Caco-2 (cell line): ENCODE measurements around the gene DNAJC13. TPM values are rescaled to one million over a fixed set of nuclear protein-coding genes. Genes with fewer than 3 reads are reported as not detected.

ENCODE experiments used
- BruUV-seq: library from RNA; stranded (reverse); fragments of 400-500 nt; replicated peaks from 2 replicates; lab custom pipeline; 2021; lab: Mats Ljungman, UMichigan
- CTCF ChIA-PET: fragments of 300-600 bp; sonication (Branson Sonifier 250); formaldehyde crosslinking; loops from one replicate; lab custom pipeline; 2022; ENCODE audit warnings: antibody characterized with exemption; lab: Charles Lee
- POLR2A ChIA-PET: fragments of 300-600 bp; sonication (Branson Sonifier 250); formaldehyde crosslinking; loops from one replicate; lab custom pipeline; 2022; ENCODE audit warnings: antibody characterized with exemption; lab: Charles Lee
- DNase-seq, 2 experiments: peaks; one replicate each; pipeline versions ENCODE4 v3.0.0 to v3.0.0-alpha.2; 2020 to 2022
- H3K27me3 ChIP-seq: replicated peaks from 2 replicates; pipeline ENCODE4 v1.6.0; 2011; ENCODE audit warnings: low read length; ENCODE audit not compliant: control insufficient read depth, insufficient read depth
- H3K36me3 ChIP-seq: 2 replicates; pipeline ENCODE4 v1.5.1; 2011; ENCODE audit warnings: low read length; ENCODE audit not compliant: control insufficient read depth, insufficient read depth
- H3K4me1 ChIP-seq: fragments of 250-450 bp; sonication (Bioruptor Pico); 2 replicates; pipeline ENCODE4 v1.5.1; 2020; ENCODE audit warnings: mild to moderate bottlenecking
- H3K4me3 ChIP-seq: 2 replicates; pipeline ENCODE4 v1.5.1; 2011; ENCODE audit warnings: low read depth, mild to moderate bottlenecking, control low read depth, low read length
- H3K9me3 ChIP-seq: fragments of 250-450 bp; sonication (Bioruptor Pico); 2 replicates; pipeline ENCODE4 v1.5.1; 2020; ENCODE audit warnings: mild to moderate bottlenecking, moderate library complexity
- H3K27ac Mint-ChIP-seq: one replicate; pipeline ENCODE4 v1.8.0; 2022; ENCODE audit warnings: mixed read lengths; ENCODE audit not compliant: unreplicated experiment
- H3K27me3 Mint-ChIP-seq: one replicate; pipeline ENCODE4 v1.8.0; 2022; ENCODE audit warnings: mixed read lengths; ENCODE audit not compliant: insufficient read depth, unreplicated experiment
- H3K36me3 Mint-ChIP-seq: one replicate; pipeline ENCODE4 v1.8.0; 2022; ENCODE audit warnings: mild to moderate bottlenecking, mixed read lengths; ENCODE audit not compliant: insufficient read depth, unreplicated experiment
- H3K4me1 Mint-ChIP-seq: one replicate; pipeline ENCODE4 v1.8.0; 2022; ENCODE audit warnings: low read depth, mixed read lengths; ENCODE audit not compliant: unreplicated experiment
- H3K4me3 Mint-ChIP-seq: one replicate; pipeline ENCODE4 v1.8.0; 2022; ENCODE audit warnings: mild to moderate bottlenecking, moderate library complexity, mixed read lengths; ENCODE audit not compliant: unreplicated experiment
- H3K9me3 Mint-ChIP-seq: one replicate; pipeline ENCODE4 v1.8.0; 2022; ENCODE audit warnings: mixed read lengths; ENCODE audit not compliant: unreplicated experiment
- intact Hi-C: fragments of 100-400 bp; cut with micrococcal nuclease; formaldehyde crosslinking; loops from one replicate; pipeline ENCODE4 v1.10.0; 2022; ENCODE audit not compliant: unreplicated experiment
- total RNA-seq: library from RNA; stranded (reverse); gene quantifications from 2 replicates; pipeline ENCODE4 v1.2.3, GENCODE V29; 2022
- TF ChIP-seq, protein P1 (sequence below), 2 experiments: fragments of 200-600 bp in 1 of 2; IDR thresholded peaks; 1 replicate in 1 of 2; 2 replicates in 1 of 2; pipeline versions ENCODE4 v1.5.1 to v1.8.0; 2011 to 2022; ENCODE audit warnings: antibody characterized with exemption in 1 of 2, control low read depth in 1 of 2, inconsistent platforms in 1 of 2, low read depth in 1 of 2, low read length in 1 of 2, mild to moderate bottlenecking in 1 of 2, moderate library complexity in 1 of 2; ENCODE audit not compliant: insufficient read depth in 1 of 2, severe bottlenecking in 1 of 2, unreplicated experiment in 1 of 2

Gene DNAJC13
- total RNA-seq, 1 experiment from 2014 or later = 42.3 TPM

DNA sequence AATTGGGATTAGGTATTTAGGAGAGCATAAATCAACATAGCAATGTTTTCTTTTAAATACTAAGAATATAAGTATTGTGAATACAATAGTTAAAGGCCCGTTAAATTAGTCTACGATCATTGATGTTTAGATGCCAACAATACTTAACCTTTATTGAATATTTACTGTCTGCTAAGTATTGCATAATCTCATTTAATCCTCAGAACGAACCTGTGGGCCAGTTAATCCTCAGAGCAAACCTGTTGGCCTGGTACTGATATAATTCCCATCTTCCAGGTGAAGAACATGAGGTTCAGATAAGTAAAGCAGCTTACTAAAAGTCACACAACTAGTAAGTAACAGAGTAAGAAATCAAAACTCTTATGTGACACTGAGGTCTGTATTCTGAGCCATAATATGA, 122.4 kb downstream of the DNAJC13 start:
- no peak overlapping the region for H3K4me3 Mint-ChIP-seq
- POLR2A ChIA-PET = no interaction called here

DNA sequence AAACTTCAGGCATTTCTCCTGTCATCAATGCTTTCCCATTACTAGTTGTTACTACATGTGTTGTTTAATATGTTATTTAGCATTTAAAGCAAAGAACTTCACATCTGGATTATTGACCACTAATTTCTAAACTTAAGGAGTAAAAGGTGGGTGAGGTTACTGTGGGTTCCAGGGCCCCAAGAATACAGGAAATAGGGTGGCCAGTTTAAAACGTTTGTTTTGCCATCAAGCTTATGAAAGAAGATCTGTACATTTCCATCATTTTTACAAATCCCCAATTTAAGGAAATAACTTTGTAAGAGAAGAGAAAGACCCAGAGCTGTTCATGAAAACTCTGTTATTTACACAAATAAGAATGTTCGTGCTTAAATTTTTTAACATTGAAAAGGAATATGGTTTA, 125.3 kb downstream of the DNAJC13 start:
- no peaks in the 10 kb centered on the region for H3K9me3 Mint-ChIP-seq
- peaks cover 11% of the 10 kb centered on the region for H3K4me1 ChIP-seq
- no peaks in the 10 kb centered on the region for H3K27me3 Mint-ChIP-seq
- H3K27me3 ChIP-seq = no peaks in the 10 kb centered on the region
- DNase-seq = no peak
- TF ChIP-seq, protein P1, sequence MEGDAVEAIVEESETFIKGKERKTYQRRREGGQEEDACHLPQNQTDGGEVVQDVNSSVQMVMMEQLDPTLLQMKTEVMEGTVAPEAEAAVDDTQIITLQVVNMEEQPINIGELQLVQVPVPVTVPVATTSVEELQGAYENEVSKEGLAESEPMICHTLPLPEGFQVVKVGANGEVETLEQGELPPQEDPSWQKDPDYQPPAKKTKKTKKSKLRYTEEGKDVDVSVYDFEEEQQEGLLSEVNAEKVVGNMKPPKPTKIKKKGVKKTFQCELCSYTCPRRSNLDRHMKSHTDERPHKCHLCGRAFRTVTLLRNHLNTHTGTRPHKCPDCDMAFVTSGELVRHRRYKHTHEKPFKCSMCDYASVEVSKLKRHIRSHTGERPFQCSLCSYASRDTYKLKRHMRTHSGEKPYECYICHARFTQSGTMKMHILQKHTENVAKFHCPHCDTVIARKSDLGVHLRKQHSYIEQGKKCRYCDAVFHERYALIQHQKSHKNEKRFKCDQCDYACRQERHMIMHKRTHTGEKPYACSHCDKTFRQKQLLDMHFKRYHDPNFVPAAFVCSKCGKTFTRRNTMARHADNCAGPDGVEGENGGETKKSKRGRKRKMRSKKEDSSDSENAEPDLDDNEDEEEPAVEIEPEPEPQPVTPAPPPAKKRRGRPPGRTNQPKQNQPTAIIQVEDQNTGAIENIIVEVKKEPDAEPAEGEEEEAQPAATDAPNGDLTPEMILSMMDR (IDR thresholded peaks at IDR 0.05; ENCODE audit: insufficient read depth in 1 of 2, low read depth in 1 of 2, low read length in 1 of 2, severe bottlenecking in 1 of 2, unreplicated experiment in 1 of 2) = no peak
- no peak overlapping the region for H3K4me3 Mint-ChIP-seq
- H3K9me3 ChIP-seq = no peaks in the 10 kb centered on the region
- no peak overlapping the region for H3K4me3 ChIP-seq
- H3K4me1 Mint-ChIP-seq = peaks cover 14% of the 10 kb centered on the region
- CTCF ChIA-PET = no interaction called here
- POLR2A ChIA-PET = no interaction called here
- intact Hi-C loops = no loop called here
- no peaks in the 10 kb centered on the region; the same call in 1 of the 2 replicates for H3K36me3 ChIP-seq
- BruUV-seq = no TSS peak
- peaks cover 7% of the 10 kb centered on the region for H3K36me3 Mint-ChIP-seq
- no peak overlapping the region for H3K27ac Mint-ChIP-seq

More for the DNA sequence above, 122.4 kb downstream of the DNAJC13 start:
- BruUV-seq = no TSS peak
- Histone ChIP-seq H3K36me3 (no peaks in the 10 kb centered on the region; the same call in 1 of the 2 replicates), H3K9me3 (no peaks in the 10 kb centered on the region), H3K4me1 (peaks cover 11% of the 10 kb centered on the region), H3K4me3 (no peak overlapping the region), H3K27me3 (no peaks in the 10 kb centered on the region)
- Mint-ChIP-seq H3K27ac (no peak overlapping the region), H3K9me3 (no peaks in the 10 kb centered on the region), H3K4me1 (peaks cover 14% of the 10 kb centered on the region), H3K36me3 (peaks cover 7% of the 10 kb centered on the region), H3K27me3 (no peaks in the 10 kb centered on the region)
- TF ChIP-seq, protein P1 (IDR thresholded peaks at IDR 0.05; ENCODE audit: insufficient read depth in 1 of 2, low read depth in 1 of 2, low read length in 1 of 2, severe bottlenecking in 1 of 2, unreplicated experiment in 1 of 2) = no peak
- no peak for DNase-seq
- intact Hi-C loops = loop anchor here (10.0 kb wide), 1 partner anchor 845 kb away; no protein-coding TSS in a partner anchor
- CTCF ChIA-PET = no interaction called here

DNA sequence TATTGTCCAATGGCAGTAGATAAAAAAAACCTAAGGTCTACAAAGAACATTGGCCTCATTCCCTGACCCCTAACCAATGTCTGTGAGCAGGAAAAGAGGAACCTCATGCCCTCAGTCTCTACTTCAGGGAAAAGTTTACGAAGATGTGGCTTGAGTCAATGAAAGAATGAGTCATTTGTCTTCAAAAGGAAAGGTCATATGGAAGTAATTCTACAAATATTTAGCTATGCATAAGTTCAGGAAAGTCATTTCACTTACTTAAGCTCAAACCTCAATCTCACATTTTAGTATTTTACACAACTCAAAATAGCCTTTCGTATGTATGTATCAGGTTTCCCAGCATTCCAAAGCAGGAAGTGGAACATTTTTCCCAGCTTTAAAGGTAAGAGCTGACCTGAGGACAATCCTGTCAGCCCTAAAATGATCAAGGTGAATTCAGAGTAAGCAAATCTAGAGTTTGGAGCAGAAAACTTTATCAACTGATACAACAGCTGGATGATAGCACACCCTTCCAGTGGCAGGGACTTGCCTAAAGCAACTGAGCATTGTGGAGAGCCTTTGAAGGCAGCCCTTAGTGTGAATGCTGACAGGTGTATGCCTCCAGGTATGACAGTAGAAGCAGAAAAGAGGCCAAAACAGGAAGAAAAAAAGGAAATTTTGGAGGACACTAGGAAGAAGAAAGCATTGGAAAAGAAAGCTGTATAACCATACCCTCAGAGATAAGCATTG, 125.9 kb downstream of the DNAJC13 start:
- Histone ChIP-seq H3K4me1 (peaks cover 11% of the 10 kb centered on the region), H3K9me3 (no peaks in the 10 kb centered on the region), H3K36me3 (no peaks in the 10 kb centered on the region; the same call in 1 of the 2 replicates), H3K4me3 (no peak overlapping the region), H3K27me3 (no peaks in the 10 kb centered on the region)
- ChIA-PET CTCF (no interaction called here), POLR2A (no interaction called here)
- Mint-ChIP-seq H3K36me3 (peaks cover 11% of the 10 kb centered on the region), H3K4me1 (peaks cover 14% of the 10 kb centered on the region), H3K4me3 (no peak overlapping the region), H3K27me3 (no peaks in the 10 kb centered on the region), H3K27ac (peak overlapping the region; percentile 33), H3K9me3 (no peaks in the 10 kb centered on the region)
- BruUV-seq = no TSS peak
- TF ChIP-seq, protein P1 (IDR thresholded peaks at IDR 0.05; ENCODE audit: insufficient read depth in 1 of 2, low read depth in 1 of 2, low read length in 1 of 2, severe bottlenecking in 1 of 2, unreplicated experiment in 1 of 2) = no peak
- intact Hi-C loops = no loop called here
- no peak for DNase-seq
